Measurements from ENCODE around the gene MGMT.

- no peak for TF ChIP-seq CTCF (IDR thresholded peaks at IDR 0.05)
- TF ChIP-seq POLR2A (IDR thresholded peaks at IDR 0.05): no peak
These were observed 276.7 kb downstream of the MGMT start for GRCh38 chr10:129743738-129744133.
